HUES48 (cell line): ENCODE results near the gene AP2A2.

Experiments
- H3K27ac ChIP-seq: one replicate; pipeline ENCODE4 v1.7.0; 2013; ENCODE audit warnings: low read depth, low read length, inconsistent platforms
- H3K27me3 ChIP-seq: 2 replicates; pipeline ENCODE4 v1.6.1; 2013; ENCODE audit warnings: mild to moderate bottlenecking, low read length; ENCODE audit not compliant: control insufficient read depth, insufficient read depth
- H3K36me3 ChIP-seq: 2 replicates; pipeline ENCODE4 v1.6.1; 2013; ENCODE audit warnings: low read length; ENCODE audit not compliant: control insufficient read depth, insufficient read depth
- H3K4me1 ChIP-seq: 2 replicates; pipeline ENCODE4 v1.6.1; 2013; ENCODE audit warnings: mild to moderate bottlenecking, low read length; ENCODE audit not compliant: control insufficient read depth, insufficient read depth
- H3K4me3 ChIP-seq: 2 replicates; pipeline ENCODE4 v1.5.1; 2013; ENCODE audit warnings: mild to moderate bottlenecking, low read depth, low read length
- H3K9ac ChIP-seq: 2 replicates; pipeline ENCODE4 v1.6.1; 2013; ENCODE audit warnings: mild to moderate bottlenecking, low read depth, low read length, moderate library complexity
- H3K9me3 ChIP-seq: 2 replicates; pipeline ENCODE4 v1.6.1; 2013; ENCODE audit warnings: low read length; ENCODE audit not compliant: control insufficient read depth, insufficient read depth

AP2A2 gene

GRCh38 chr11:940496-941135 is 14.9 kb downstream of the AP2A2 start:
- Histone ChIP-seq H3K4me1 (peaks cover 48% of the 10 kb centered on the region), H3K36me3 (peaks cover 7% of the 10 kb centered on the region; the same call in 1 of the 2 replicates), H3K27me3 (no peaks in the 10 kb centered on the region), H3K9me3 (no peaks in the 10 kb centered on the region), H3K4me3 (no peak overlapping the region), H3K27ac (peak overlapping the region; percentile 48), H3K9ac (no peak overlapping the region)

- Histone ChIP-seq H3K9me3 (no peaks in the 10 kb centered on the region), H3K9ac (no peak overlapping the region), H3K27ac (peak overlapping the region; percentile 52), H3K4me3 (no peak overlapping the region), H3K27me3 (no peaks in the 10 kb centered on the region), H3K36me3 (peaks cover 7% of the 10 kb centered on the region; the same call in 1 of the 2 replicates), H3K4me1 (peaks cover 57% of the 10 kb centered on the region)
Measured at GRCh38 chr11:942823-943222, 17.2 kb downstream of the AP2A2 start.

GRCh38 chr11:944711-945470 is 19.2 kb downstream of the AP2A2 start:
- Histone ChIP-seq H3K4me1 (peaks cover 56% of the 10 kb centered on the region), H3K27ac (peak overlapping the region; percentile 86)

GRCh38 chr11:945986-946385 is 20.3 kb downstream of the AP2A2 start:
- Histone ChIP-seq H3K9me3 (no peaks in the 10 kb centered on the region), H3K4me3 (no peak overlapping the region), H3K9ac (no peak overlapping the region), H3K27me3 (no peaks in the 10 kb centered on the region), H3K36me3 (peaks cover 7% of the 10 kb centered on the region; the same call in 1 of the 2 replicates), H3K4me1 (peaks cover 48% of the 10 kb centered on the region), H3K27ac (peak overlapping the region; percentile 86)

More at GRCh38 chr11:944711-945470, 19.2 kb downstream of the AP2A2 start:
- H3K4me3 ChIP-seq: peak overlapping the region; percentile 41
- no peaks in the 10 kb centered on the region for H3K9me3 ChIP-seq
- peaks cover 7% of the 10 kb centered on the region; the same call in 1 of the 2 replicates for H3K36me3 ChIP-seq
- peak overlapping the region; percentile 42 for H3K9ac ChIP-seq
- no peaks in the 10 kb centered on the region for H3K27me3 ChIP-seq

GRCh38 chr11:947744-948143 is 22.1 kb downstream of the AP2A2 start:
- H3K36me3 ChIP-seq: peaks cover 7% of the 10 kb centered on the region; the same call in 1 of the 2 replicates
- no peak overlapping the region for H3K27ac ChIP-seq
- peaks cover 46% of the 10 kb centered on the region for H3K4me1 ChIP-seq
- no peak overlapping the region for H3K9ac ChIP-seq
- H3K9me3 ChIP-seq: no peaks in the 10 kb centered on the region
- no peaks in the 10 kb centered on the region for H3K27me3 ChIP-seq
- H3K4me3 ChIP-seq: no peak overlapping the region

- H3K4me1 ChIP-seq: peaks cover 33% of the 10 kb centered on the region
- H3K27ac ChIP-seq: no peak overlapping the region
- H3K27me3 ChIP-seq: no peaks in the 10 kb centered on the region
- no peak overlapping the region for H3K4me3 ChIP-seq
- H3K9me3 ChIP-seq: no peaks in the 10 kb centered on the region
- H3K36me3 ChIP-seq: peaks cover 2% of the 10 kb centered on the region; the same call in 1 of the 2 replicates
- no peak overlapping the region for H3K9ac ChIP-seq
Measured at GRCh38 chr11:951507-951906, 25.8 kb downstream of the AP2A2 start.

GRCh38 chr11:952406-953385 is 27.0 kb downstream of the AP2A2 start:
- H3K4me1 ChIP-seq: peaks cover 28% of the 10 kb centered on the region
- H3K27me3 ChIP-seq: no peaks in the 10 kb centered on the region
- no peak overlapping the region for H3K9ac ChIP-seq
- no peak overlapping the region for H3K4me3 ChIP-seq
- peaks cover 8% of the 10 kb centered on the region for H3K36me3 ChIP-seq
- no peaks in the 10 kb centered on the region for H3K9me3 ChIP-seq
- H3K27ac ChIP-seq: peak overlapping the region; percentile 82

GRCh38 chr11:953512-953911 is 27.8 kb downstream of the AP2A2 start:
- H3K27me3 ChIP-seq: no peaks in the 10 kb centered on the region
- peaks cover 28% of the 10 kb centered on the region for H3K4me1 ChIP-seq
- H3K9ac ChIP-seq: no peak overlapping the region
- no peak overlapping the region for H3K4me3 ChIP-seq
- H3K36me3 ChIP-seq: peaks cover 8% of the 10 kb centered on the region
- H3K9me3 ChIP-seq: no peaks in the 10 kb centered on the region
- H3K27ac ChIP-seq: no peak overlapping the region

- Histone ChIP-seq H3K9me3 (no peaks in the 10 kb centered on the region), H3K4me3 (no peak overlapping the region), H3K4me1 (peaks cover 28% of the 10 kb centered on the region), H3K36me3 (peaks cover 12% of the 10 kb centered on the region), H3K27ac (no peak overlapping the region), H3K27me3 (no peaks in the 10 kb centered on the region), H3K9ac (no peak overlapping the region)
Measured at GRCh38 chr11:954392-955153, 28.9 kb downstream of the AP2A2 start.
